Muscle of leg (tissue), 11 donors: Measurements from ENCODE around the gene NIN. TPM values are rescaled to one million over a fixed set of nuclear protein-coding genes. Genes with fewer than 3 reads are reported as not detected.
A peak's percentile ranks its signal among the peaks of the same experiment; 100 is the strongest.

Source experiments
- DNase-seq: peaks from one replicate; pipeline ENCODE4 v3.0.0; 2013
- H3K27ac ChIP-seq: one replicate; pipeline ENCODE4 v1.5.1; 2013; ENCODE audit warnings: mild to moderate bottlenecking, low read length, control low read depth
- H3K27me3 ChIP-seq: one replicate; pipeline ENCODE4 v1.6.1; 2013; ENCODE audit warnings: low read length; ENCODE audit not compliant: control insufficient read depth, insufficient read depth
- H3K36me3 ChIP-seq: one replicate; pipeline ENCODE4 v1.6.1; 2013; ENCODE audit warnings: low read length; ENCODE audit not compliant: control insufficient read depth, insufficient read depth
- H3K4me1 ChIP-seq: one replicate; pipeline ENCODE4 v1.6.1; 2013; ENCODE audit warnings: low read length; ENCODE audit not compliant: control insufficient read depth, insufficient read depth
- H3K4me3 ChIP-seq: one replicate; pipeline ENCODE4 v1.5.1; 2013; ENCODE audit warnings: low read length, control low read depth
- H3K9me3 ChIP-seq: replicated peaks from 2 replicates; pipeline ENCODE4 v1.6.1; 2013; ENCODE audit warnings: low read depth, low read length; ENCODE audit not compliant: control insufficient read depth
- WGBS: methylation state at CpG from one replicate; pipeline ENCODE4 v1.1.5; 2013; ENCODE audit warnings: missing lambda C conversion rate; ENCODE audit not compliant: insufficient coverage; 5-methylcytosine and 5-hydroxymethylcytosine counted together
- polyA plus RNA-seq, 8 donors: library from polyadenylated mRNA; unstranded; fragments of 120-200 nt; gene quantifications; one replicate each; pipeline versions ENCODE4 v1.2.1 to v1.2.3, GENCODE V29; 2013; ENCODE audit warnings: inconsistent platforms in 1 of 8, low replicate concordance in 1 of 8; ENCODE audit not compliant: insufficient read length in 8 of 8, insufficient read depth in 1 of 8
- total RNA-seq: library from RNA; stranded (reverse); fragments of 120-200 nt; gene quantifications from one replicate; pipeline ENCODE4 v1.2.4, GENCODE V29; 2013

Gene NIN
- total and polyA plus RNA-seq, 9 donors, result 21.3 to 46.8 (median 39.4) TPM

GRCh38 chr14:50745401-50746058, 85.4 kb downstream of the NIN start:
- DNase-seq, result no peak
- Histone ChIP-seq H3K4me1 (no peaks in the 10 kb centered on the region), H3K36me3 (peaks cover 46% of the 10 kb centered on the region), H3K9me3 (no peaks in the 10 kb centered on the region), H3K4me3 (no peak overlapping the region), H3K27ac (no peak overlapping the region), H3K27me3 (no peaks in the 10 kb centered on the region)
- WGBS, result 100% methylated on average over 2 of the region's 5 CpGs

GRCh38 chr14:50744231-50744630, 86.7 kb downstream of the NIN start:
- peaks cover 45% of the 10 kb centered on the region for H3K36me3 ChIP-seq
- no CpG with 5 or more reads among the region's 3 CpGs for WGBS

GRCh38 chr14:50741567-50741966, 89.4 kb downstream of the NIN start:
- Histone ChIP-seq H3K4me3 (no peak overlapping the region), H3K36me3 (peaks cover 53% of the 10 kb centered on the region), H3K27ac (no peak overlapping the region), H3K4me1 (peaks cover 6% of the 10 kb centered on the region), H3K27me3 (no peaks in the 10 kb centered on the region), H3K9me3 (no peaks in the 10 kb centered on the region)
- DNase-seq, result no peak
- no CpG with 5 or more reads among the region's 3 CpGs for WGBS

More at GRCh38 chr14:50744231-50744630, 86.7 kb downstream of the NIN start:
- Histone ChIP-seq H3K9me3 (no peaks in the 10 kb centered on the region), H3K4me1 (peaks cover 1% of the 10 kb centered on the region), H3K27ac (no peak overlapping the region), H3K27me3 (no peaks in the 10 kb centered on the region), H3K4me3 (no peak overlapping the region)
- no peak for DNase-seq

DNA sequence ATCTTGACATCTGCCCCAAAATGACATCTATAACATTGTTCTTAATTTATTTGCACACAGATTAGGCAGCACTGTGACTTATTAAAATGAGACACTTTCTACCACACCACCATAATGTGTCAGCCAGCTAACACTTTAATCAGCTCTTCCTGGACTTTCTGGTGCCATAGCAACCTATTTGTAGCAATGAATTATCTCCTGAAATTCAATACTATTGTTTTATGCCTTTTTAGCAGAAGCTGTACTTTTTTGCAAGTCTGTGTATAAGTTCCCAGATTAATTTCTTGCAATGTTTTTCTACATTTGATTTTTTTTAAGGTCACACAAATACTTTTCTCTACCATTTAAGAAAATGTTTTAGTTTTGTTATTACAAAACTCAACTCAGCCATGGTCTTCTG, 90.1 kb downstream of the NIN start:
- DNase-seq, result no peak
- no peak overlapping the region for H3K27ac ChIP-seq
- peaks cover 6% of the 10 kb centered on the region for H3K4me1 ChIP-seq
- H3K36me3 ChIP-seq, result peaks cover 56% of the 10 kb centered on the region
- no peak overlapping the region for H3K4me3 ChIP-seq
- H3K9me3 ChIP-seq, result no peaks in the 10 kb centered on the region
- no peaks in the 10 kb centered on the region for H3K27me3 ChIP-seq

DNA sequence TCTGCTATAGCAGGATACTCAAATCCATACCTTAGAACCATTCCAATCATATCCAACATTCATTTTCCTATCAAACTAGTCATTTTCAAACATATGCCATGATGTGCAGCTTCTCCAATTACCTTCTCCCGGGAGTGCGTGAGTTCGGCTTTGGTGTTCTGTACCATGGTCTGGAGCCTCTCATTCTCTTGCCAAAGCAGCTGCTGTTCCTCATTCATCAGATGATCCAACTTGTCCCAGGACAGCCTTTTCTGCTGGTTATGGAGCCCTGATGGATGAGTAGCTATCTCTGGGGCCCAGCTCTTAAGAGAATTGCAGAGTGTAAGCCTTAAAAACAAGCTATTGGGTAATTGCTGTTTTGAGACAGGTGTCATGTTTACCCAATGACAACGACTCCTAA, 91.8 kb downstream of the NIN start:
- DNase-seq, result peak; percentile 30
- H3K4me1 ChIP-seq, result peaks cover 9% of the 10 kb centered on the region
- peaks cover 53% of the 10 kb centered on the region for H3K36me3 ChIP-seq
- H3K9me3 ChIP-seq, result no peaks in the 10 kb centered on the region
- H3K4me3 ChIP-seq, result no peak overlapping the region
- 92% methylated on average over 3 of the region's 4 CpGs for WGBS
- H3K27ac ChIP-seq, result no peak overlapping the region
- no peaks in the 10 kb centered on the region for H3K27me3 ChIP-seq

DNA sequence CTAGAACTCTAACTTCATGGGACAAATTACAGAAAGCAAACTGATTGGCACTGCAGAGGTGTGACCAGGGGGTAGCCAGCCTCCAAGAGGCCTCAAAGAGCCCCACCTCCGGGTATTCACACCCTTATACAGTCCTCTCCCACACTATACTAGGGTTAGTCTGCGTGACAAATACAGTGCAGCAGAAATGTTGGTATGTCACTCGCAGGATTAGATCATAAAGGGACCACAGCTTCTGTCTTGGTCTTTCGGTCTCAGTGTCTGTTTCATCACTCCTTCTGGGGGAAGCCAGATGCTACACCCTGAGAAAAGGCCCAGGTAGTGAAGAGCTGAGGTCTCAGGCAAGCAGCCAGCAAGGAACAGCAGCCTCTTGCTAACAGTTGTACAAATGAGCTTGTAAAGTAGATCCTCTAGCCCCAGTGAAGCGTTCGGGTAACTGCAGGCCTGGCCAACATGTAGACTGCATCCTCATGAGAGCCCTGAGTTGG, 94.0 kb downstream of the NIN start:
- no peaks in the 10 kb centered on the region for H3K27me3 ChIP-seq
- H3K9me3 ChIP-seq, result no peaks in the 10 kb centered on the region
- no peak overlapping the region for H3K4me3 ChIP-seq
- peaks cover 9% of the 10 kb centered on the region for H3K4me1 ChIP-seq
- peak overlapping the region; percentile 13 for H3K27ac ChIP-seq
- peaks cover 46% of the 10 kb centered on the region for H3K36me3 ChIP-seq
- 82% methylated on average over 5 of the region's 6 CpGs for WGBS
- peak; percentile 14 for DNase-seq

- no peak overlapping the region for H3K4me3 ChIP-seq
- H3K4me1 ChIP-seq, result peaks cover 9% of the 10 kb centered on the region
- H3K9me3 ChIP-seq, result no peaks in the 10 kb centered on the region
- 83% methylated on average over 2 of the region's 4 CpGs for WGBS
- H3K27ac ChIP-seq, result no peak overlapping the region
- H3K36me3 ChIP-seq, result peaks cover 49% of the 10 kb centered on the region
- no peaks in the 10 kb centered on the region for H3K27me3 ChIP-seq
- peak; percentile 61 for DNase-seq
Observed at GRCh38 chr14:50734950-50735695, 95.8 kb downstream of the NIN start.

DNA sequence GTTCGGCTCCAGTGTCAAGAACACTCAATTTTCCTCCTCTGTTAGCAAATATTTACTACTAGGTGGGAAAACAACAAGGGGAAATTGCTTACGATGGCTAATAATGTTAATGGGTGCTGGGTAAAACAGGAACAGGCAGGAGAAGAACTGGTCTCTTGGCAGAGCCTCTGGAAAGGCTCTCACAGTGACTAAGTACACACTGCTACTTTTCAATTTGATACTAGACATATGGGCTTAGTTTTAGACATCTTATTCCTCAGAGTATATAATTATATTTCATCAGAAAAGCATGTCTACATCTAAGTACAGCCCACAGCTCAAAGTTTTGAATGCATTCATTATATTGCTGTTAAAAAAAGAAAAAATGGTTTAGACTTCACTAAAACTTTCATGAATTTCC, 97.5 kb downstream of the NIN start:
- no peak overlapping the region for H3K27ac ChIP-seq
- H3K27me3 ChIP-seq, result no peaks in the 10 kb centered on the region
- H3K36me3 ChIP-seq, result peaks cover 54% of the 10 kb centered on the region
- whole genome bisulfite sequencing, result no CpG with 5 or more reads among the region's 2 CpGs
- H3K4me3 ChIP-seq, result no peak overlapping the region
- no peak for DNase-seq
- H3K4me1 ChIP-seq, result peaks cover 6% of the 10 kb centered on the region
- H3K9me3 ChIP-seq, result no peaks in the 10 kb centered on the region

DNA sequence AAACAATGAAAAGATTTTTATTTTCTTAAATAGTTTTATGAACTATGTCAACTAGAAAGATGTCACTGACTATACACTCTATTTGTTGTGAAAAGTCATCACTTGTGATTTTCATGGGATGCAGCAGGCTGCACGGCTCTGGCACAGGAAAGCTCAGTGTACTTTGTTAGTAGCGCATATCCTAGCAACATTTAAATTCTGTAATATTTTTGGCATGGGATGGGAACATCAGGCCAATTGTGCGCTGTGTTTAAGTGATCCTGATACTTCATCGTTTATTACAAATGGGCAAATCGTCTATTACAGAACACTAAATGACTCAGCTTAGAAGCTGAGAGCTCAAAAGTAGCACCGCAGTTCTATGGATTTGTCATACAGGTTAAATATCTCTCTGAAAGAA, 102.1 kb downstream of the NIN start:
- H3K36me3 ChIP-seq, result peaks cover 52% of the 10 kb centered on the region

GRCh38 chr14:50726372-50727107, 104.4 kb downstream of the NIN start:
- no peaks in the 10 kb centered on the region for H3K9me3 ChIP-seq
- H3K27me3 ChIP-seq, result no peaks in the 10 kb centered on the region
- H3K4me3 ChIP-seq, result no peak overlapping the region
- H3K4me1 ChIP-seq, result no peaks in the 10 kb centered on the region
- no peak overlapping the region for H3K27ac ChIP-seq
- no CpG with 5 or more reads among the region's 3 CpGs for WGBS
- H3K36me3 ChIP-seq, result peaks cover 50% of the 10 kb centered on the region
- DNase-seq, result peak; percentile 30

More for the DNA sequence above, 102.1 kb downstream of the NIN start:
- no peak overlapping the region for H3K27ac ChIP-seq
- 90% methylated on average over 4 of the region's 6 CpGs for WGBS
- no peak overlapping the region for H3K4me3 ChIP-seq
- H3K27me3 ChIP-seq, result no peaks in the 10 kb centered on the region
- H3K4me1 ChIP-seq, result no peaks in the 10 kb centered on the region
- peak; percentile 51 for DNase-seq
- H3K9me3 ChIP-seq, result no peaks in the 10 kb centered on the region
